ENCODE results near the gene HCN2.
"Not testable (repeated sequence)": the region's sequence is repeated elsewhere in the genome, so short reads cannot be mapped to it uniquely, and the experiment has no call there.

Gene HCN2

GRCh38 chr19:588093-588740 is 1.5 kb upstream of the HCN2 start:
- DNase-seq = peak; percentile 77 to 81

- DNase-seq = no peak
These were observed 664 bp upstream of the HCN2 start for GRCh38 chr19:588741-589692.

GRCh38 chr19:590396-590745 is 690 bp downstream of the HCN2 start:
- peak in 1 of 2 experiments; percentile 44 for DNase-seq

- no peak for DNase-seq
These were observed 1.0 kb downstream of the HCN2 start for GRCh38 chr19:590750-591098.

GRCh38 chr19:591099-591958 is 1.6 kb downstream of the HCN2 start:
- no peak for DNase-seq

GRCh38 chr19:592101-592500 is 2.4 kb downstream of the HCN2 start:
- DNase-seq = no peak

- DNase-seq = no peak
These were observed 3.4 kb downstream of the HCN2 start for GRCh38 chr19:593055-593454.

GRCh38 chr19:593505-593904 is 3.8 kb downstream of the HCN2 start:
- no peak for DNase-seq

- DNase-seq = no peak
These were observed 4.7 kb downstream of the HCN2 start for GRCh38 chr19:594265-594870.

GRCh38 chr19:595326-596262 is 5.9 kb downstream of the HCN2 start:
- no peak for DNase-seq

GRCh38 chr19:596263-596655 is 6.6 kb downstream of the HCN2 start:
- no peak for DNase-seq

- no peak for DNase-seq
These were observed 8.0 kb downstream of the HCN2 start for GRCh38 chr19:597406-598315.

GRCh38 chr19:601310-601709 is 11.6 kb downstream of the HCN2 start:
- no peak for DNase-seq

- no peak for DNase-seq
These were observed 12.1 kb downstream of the HCN2 start for GRCh38 chr19:601790-602189.

GRCh38 chr19:602391-603301 is 13.0 kb downstream of the HCN2 start:
- DNase-seq = no peak

- not testable (repeated sequence) for DNase-seq
These were observed 13.6 kb downstream of the HCN2 start for GRCh38 chr19:603302-603639.

- not testable (repeated sequence) for DNase-seq
These were observed 14.1 kb downstream of the HCN2 start for GRCh38 chr19:603779-604178.

- peak; percentile 63 to 64 for DNase-seq
These were observed 14.7 kb downstream of the HCN2 start for GRCh38 chr19:604355-604754.
